SIG-M5 (cell line): ENCODE measurements around the gene DISC1.
"Not testable (repeated sequence)": the region's sequence is repeated elsewhere in the genome, so short reads cannot be mapped to it uniquely, and the experiment has no call there.

Experiments used
- DNase-seq: peaks from one replicate; lab custom pipeline; 2025; lab: John Stamatoyannopoulos, UW

Gene DISC1

DNA sequence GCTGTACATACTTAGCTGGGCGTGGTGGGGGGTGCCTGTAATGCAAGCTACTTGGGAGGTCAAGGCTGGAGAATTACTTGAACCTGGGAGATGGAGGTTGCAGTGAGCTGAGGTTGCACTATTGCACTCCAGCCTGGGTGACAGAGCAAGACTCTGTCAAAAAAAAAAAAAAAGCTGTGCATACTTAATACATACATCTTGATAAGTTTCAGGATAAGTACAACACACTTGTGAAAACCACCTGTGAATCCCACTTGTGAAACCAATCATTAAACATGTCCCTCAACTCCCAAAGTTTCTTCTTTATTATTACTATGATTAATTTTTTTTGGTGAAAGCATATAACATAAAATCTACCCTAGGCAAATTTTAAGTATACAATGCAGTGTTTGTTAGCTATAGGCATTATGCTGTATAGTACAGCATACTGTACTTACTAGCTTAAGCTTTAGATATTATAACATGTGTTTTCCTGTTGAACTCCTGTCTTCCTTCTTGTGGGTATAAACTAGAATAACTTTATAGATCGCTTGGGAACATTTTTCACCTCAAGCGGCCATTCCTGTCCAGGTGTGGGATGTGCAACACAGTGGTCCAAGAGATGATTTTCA is 41.4 kb downstream of the DISC1 start:
- no peak for DNase-seq

DNA sequence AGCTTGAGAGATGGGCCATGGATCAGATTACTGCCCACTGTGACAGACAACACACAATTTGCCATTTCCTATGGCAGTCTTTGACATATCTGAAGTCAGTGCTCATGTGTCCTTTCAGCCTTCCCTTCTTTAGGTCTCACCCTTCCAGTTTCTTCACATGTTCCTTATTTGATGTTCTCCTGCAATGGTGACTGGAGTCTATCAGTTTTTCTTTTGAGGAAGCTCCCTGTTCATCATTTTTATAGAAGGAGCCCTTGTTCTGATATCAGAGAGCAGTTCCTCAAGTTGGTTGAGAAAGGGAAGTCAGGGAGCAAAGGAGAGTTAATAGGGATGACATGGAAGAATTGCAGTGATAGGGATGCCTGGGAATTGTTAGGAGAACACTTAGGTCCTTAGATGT is 42.2 kb downstream of the DISC1 start:
- no peak for DNase-seq

DNA sequence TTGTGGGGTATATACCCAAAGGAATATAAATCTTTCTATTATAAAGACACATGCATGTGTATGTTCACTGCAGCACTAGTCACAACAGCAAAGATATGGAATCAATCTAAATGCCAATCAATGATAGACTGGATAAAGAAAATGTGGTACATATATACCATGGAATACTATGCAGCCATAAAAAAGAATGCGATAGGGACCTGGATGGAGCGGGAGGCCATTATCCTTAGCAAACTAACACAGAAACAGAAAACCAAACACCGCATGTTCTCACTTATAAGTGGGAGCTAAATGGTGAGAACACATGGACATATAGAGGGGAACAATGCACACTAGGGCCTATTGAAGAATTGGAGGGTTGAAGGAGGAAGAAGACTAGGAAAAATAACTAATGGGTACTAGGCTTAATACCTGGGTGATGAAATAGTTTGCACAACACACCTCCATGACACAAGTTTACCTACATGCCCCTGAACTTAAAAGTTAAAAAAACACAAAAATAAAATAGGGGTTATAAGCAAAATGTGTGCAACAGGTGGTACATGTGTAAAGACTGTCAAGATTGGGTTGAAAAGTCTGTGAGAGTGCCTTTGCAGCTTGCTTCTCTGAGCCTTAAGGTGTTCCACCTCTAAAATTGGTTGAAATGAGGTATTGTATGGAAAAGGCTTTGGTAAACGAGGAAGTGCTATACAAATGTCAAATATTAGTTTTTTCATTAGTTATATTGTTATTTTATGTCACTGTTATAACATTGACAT is 43.5 kb downstream of the DISC1 start:
- DNase-seq: not testable (repeated sequence)

DNA sequence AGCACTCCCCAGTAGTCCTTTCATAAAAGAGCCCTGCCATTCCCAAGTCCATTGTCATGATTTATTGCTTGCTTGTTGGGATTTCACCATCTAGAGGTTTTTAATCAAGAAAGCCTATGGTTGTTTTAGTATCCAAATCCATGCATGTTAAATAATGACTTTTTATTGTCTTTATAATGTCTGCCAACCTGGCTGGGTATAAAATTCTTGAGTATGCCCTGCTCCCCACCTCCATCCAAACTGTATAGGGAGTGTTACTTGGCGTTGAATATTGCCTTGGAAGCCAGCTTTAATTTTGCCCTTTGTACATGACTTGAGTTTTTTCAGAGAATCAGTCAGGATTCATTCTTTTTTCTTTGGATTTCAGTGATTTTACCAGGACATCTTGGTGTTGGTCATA is 44.2 kb downstream of the DISC1 start:
- no peak for DNase-seq

DNA sequence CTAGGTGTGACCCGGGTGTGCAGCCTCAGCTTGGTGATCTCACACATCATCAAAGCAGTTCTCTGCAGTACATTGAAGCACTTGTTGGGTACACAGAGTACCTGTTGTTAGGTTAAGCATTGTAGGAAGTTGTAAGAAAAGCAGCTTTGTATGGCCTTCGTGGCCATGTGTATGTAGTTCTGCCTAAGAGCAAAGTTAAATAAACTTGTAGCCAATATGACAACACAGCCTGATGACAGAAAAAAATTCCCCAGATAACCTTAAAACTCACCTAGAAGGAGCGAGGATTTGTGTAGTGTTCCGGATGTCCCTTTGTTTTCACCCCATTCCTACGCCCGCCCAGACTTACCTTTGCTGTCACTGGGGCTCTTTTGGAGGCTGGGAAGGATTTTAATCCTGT is 48.0 kb downstream of the DISC1 start:
- DNase-seq: no peak

DNA sequence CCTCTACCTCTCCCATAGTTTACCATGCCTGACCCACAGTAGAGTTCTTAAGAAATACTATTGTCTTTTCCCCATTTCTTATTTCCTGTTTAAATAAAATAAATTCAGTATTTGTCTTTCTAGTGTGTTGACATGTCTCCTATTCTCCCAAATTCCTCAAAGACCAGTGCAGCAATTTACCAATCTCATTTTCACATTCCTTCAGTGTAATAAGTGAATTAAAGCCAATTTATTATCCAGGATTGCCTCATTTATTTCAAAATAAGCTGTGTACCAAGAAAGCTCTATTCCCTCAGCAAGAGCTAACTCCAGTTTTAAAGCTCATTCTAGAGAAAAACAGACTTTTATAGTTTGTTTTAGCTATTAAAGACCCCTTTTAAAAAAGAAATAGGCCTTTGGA is 49.9 kb downstream of the DISC1 start:
- no peak for DNase-seq

DNA sequence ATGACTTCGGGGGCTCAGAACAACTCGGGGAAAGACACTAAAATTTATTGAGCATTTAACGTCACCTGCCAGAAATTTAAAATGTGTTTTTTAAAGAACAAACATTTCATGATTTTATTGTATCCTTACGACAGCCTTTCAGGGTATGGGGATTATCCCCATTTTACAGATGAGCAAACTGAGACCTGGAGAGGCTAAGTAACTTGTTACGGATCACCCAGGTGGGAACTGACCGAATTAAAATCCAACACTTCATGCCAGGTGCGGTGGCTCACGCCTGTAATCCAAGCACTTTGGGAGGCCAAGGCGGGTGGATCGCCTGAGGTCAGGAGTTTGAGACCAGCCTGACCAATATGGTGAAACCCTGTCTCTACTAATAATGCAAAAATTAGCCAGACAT is 50.9 kb downstream of the DISC1 start:
- DNase-seq: no peak

DNA sequence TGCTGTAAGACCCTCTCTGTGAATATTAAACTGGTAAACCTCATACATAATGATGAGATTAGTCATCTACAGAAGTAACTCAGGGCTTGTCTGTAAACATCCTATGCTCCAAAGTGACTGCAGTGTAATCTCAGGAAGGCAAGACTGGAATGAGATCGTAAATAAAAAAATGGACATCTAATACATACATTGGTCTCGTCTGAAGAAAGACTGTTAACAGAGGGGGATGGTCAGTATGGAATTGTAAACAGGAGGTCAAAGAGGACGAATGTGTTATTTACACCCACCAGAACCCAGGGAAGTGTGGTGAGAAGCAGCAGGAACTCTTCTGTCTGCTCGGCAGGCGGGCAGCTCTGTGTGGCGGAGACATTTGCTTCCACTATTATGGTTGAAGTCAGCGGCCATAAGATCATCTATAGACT is 51.4 kb downstream of the DISC1 start:
- DNase-seq: no peak

DNA sequence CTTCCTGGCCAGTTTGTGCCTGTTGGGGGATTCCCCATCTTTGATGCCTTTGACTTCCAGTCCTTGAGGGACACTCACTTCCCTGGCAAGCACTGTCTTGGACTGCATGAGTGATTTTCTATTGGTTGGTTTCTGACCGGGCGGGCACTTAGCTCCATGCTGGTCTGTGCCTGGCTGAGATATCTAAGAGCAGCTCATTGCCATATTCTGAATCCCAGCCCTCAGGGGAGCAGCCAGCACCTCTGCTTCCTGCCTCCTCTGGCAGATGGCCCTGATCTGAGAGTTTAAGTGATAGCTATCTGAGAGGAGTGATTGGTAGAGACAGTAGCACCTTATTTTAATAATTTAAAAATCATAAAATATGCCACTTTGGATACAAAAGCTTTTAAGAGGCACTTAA is 52.5 kb downstream of the DISC1 start:
- DNase-seq: no peak

DNA sequence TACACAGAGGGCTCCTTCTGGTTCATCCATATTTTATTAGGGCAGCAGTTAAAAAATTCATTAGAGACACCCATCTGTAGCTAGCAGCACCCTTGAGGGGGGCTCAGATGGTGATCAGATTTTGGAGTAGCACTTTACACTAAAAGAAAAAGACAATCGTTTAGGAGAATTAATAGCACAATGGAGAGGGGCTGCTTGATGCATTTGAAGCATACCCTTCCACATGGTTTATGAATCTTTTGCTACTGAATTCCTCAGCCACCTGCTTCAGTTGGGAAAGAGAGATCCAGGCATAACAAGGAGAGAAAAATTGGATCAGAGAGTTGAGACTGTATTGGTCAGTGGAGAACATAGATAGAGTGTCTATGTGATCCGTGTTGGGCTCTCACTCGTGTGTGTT is 54.4 kb downstream of the DISC1 start:
- no peak for DNase-seq

DNA sequence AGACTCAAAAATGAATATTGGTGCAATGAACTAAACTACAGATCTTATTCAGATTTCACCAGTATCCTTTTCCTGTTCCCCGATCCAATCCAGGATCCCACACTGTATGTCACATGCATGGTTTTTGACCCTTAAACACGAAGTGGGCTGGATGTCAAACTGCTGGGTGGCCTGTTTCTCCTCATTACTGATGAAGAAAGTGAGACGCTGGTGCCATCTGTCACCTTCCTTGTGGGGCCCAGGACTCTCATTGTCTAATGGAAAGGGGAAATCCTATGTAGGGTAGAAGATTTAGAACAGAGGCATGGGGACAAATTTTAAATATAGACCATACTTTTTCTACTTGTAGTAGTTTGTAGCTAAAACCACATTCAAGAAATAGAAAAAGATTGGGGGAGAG is 56.2 kb downstream of the DISC1 start:
- DNase-seq: no peak

DNA sequence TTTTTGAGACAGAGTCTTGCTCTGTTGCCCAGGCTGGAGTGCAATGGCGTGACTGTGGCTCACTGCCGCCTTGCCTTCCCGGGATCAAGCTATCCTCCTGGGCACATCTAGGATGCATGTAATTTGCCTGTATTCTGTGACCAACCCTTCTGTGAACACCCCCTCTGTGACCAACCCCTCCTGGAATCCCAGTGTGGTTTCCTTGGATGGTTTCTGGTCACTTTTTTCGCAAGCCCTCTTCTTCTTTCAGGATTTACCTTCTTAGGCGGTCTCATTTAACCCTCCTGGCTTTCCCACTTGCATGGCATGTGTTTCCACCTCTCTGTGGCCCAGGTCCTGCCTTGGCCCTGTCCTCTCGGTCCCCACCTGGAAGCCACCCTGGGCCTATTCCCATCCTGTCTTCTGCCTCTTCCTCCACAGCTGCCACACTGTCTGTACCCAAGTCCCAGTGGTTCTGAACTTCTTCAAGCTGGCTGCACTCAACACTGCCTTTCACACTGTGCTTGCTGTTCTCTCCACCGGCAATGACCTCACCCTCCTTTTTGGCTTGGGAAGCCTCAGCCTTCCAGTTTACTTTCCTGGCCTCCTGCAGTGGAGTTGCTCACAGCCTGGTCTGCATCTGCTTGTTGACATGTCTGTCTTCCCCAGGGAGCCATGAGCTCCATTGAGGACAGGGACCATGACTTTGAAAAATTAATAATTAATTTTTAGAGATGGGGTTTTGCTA is 57.0 kb downstream of the DISC1 start:
- no peak for DNase-seq

DNA sequence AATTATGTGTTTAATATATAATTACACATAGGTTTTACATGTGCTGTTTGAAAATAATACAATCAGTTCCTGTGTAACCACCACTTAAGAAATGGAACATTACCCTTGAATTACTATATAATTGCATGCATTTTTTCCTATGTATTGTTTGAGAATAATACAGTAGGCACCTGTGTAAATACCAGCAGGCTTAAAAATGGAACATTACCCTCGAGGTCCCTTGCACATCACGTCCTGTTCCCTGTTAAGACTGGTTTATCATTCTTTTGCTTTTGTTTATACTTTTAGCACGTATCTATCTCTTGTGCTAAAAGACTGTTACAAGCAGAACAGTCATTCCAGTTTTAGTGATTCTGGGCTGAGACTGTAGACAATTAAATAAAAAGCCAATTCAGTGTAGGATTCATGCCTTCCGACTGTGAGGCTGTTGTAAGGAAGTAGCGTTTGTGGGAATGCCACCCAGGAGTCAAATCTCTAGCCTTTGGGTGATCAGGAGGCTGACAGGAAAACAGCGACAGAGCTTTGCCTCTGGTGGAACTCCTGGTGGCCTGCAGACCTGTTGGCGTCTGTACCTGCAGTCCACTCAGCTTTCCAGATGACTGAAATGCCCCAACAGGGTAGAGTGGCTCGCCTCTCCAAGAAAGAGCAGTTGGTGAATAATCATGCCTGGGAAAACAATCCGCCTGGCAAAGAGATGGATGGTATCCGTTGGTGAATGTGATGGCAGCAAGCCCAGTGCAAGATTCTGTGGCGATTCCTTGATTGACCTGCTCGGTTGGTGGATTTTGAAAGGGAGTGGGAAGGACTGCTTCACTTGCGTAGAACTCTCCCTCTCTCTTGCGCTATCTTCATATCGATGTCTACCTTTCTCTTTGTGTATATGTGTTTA is 58.0 kb downstream of the DISC1 start:
- DNase-seq: no peak

DNA sequence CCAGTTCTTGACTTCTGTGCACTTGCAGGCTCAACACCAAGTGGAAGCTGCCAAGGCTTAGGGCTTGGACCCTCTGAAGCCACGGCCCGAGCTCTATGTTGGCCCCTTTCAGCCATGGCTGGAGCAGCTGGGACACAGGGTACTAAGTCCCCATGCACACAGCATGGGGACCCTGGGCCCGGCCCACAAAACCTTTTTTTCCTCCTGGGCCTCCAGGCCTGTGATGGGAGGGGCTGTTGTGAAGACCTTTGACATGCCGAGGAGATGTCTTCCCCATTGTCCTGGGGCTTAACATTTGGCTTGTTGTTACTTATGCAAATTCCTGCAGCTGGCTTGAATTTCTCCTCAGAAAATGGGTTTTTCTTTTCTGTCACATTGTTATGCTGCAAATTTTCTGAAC is 59.8 kb downstream of the DISC1 start:
- no peak for DNase-seq

DNA sequence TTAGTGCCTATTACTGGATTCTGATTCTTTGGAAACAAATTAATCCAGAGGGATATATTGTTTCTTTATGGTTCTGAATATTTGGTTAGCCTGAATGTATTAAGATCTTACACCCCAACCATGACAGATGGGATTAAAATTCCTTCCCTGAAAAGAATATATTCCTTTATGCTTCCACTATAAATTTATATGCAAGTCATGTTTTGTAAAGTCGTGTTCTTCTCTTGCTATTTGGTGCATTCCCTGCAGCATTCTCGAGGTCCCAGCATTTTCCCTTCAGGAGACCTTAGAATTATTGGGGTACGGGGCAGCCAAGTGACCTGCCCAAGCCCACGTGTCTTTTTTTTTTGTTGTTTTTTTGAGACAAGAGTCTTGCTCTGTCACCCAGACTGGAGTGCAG is 62.4 kb downstream of the DISC1 start:
- no peak for DNase-seq

DNA sequence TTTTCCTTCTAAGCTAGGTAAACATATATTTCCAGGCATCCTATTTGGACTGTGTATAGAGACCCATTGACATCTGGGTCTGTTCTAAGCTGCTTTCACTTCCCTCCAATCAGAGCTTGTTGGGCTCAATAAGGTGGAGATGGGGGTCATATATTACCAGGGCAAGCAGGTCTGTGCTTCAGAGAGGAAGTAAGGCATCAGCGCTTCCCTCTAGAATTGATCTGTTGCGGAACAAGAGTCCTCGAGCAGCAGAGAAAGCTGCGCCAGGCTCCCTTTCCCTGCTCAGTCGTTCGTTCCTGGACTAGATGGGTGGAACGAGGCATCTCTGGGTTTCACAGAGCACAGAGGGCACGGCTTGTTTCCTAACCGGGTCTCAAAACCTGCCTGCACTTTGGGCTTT is 63.5 kb downstream of the DISC1 start:
- no peak for DNase-seq

DNA sequence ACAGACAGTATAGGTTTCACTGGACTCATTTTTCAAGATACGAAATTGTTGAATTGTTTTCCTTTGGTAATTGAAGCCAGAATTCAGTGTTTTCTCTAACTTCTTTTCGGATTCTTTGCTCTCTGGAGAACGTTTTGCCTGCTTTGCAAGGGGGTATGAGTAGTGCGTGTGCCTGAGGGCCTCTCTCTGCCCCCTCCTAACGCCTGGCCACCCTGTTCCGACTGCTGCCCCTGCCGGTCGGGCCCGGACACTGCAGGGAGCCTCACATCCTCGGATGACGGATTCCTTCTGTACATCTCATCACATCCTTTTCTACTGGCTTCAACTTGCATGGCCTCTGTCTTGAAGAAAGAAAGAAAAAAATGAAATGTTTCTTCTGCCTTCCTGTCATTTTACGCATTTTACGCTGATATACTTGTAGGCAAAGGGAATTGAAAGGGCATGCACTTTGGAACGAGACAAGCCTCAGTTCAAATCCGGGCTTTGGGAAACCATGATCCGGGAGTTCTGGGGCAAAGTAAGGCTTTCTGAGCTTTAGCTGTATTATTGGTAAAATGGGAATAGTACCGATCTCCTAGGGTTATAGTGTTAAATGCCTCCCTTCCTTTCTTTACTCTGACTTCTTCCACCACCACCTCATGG is 65.1 kb downstream of the DISC1 start:
- no peak for DNase-seq

DNA sequence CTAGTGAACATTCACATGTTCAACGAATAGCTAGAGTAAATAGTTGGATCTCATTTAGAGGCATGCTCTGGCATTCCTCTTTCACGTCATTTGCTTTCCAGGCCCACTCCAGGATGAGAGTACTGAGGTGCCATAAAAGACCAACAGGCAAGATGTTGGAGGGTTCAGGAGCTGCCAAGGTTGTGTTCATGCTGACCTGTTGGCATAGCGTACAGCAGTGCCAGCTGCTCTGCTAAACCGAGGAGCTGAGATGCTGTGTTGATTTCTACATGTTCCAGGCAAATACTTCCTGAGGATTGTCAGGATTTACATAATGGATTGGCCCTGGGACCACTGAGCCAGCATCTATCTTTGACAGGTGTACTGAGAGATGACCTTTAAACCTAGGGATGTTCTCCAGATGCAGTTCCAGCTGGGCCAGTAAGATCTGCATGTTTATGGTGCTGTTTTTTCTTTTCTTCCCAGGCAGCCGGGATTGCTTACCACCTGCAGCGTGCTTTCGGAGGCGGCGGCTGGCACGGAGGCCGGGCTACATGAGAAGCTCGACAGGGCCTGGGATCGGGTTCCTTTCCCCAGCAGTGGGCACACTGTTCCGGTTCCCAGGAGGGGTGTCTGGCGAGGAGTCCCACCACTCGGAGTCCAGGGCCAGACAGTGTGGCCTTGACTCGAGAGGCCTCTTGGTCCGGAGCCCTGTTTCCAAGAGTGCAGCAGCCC is 66.9 kb downstream of the DISC1 start:
- no peak for DNase-seq

DNA sequence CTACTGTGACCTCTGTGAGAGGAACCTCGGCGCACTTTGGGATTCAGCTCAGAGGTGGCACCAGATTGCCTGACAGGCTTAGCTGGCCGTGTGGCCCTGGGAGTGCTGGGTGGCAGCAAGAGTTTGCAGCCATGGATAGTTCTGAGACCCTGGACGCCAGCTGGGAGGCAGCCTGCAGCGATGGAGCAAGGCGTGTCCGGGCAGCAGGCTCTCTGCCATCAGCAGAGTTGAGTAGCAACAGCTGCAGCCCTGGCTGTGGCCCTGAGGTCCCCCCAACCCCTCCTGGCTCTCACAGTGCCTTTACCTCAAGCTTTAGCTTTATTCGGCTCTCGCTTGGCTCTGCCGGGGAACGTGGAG is 67.5 kb downstream of the DISC1 start:
- no peak for DNase-seq

DNA sequence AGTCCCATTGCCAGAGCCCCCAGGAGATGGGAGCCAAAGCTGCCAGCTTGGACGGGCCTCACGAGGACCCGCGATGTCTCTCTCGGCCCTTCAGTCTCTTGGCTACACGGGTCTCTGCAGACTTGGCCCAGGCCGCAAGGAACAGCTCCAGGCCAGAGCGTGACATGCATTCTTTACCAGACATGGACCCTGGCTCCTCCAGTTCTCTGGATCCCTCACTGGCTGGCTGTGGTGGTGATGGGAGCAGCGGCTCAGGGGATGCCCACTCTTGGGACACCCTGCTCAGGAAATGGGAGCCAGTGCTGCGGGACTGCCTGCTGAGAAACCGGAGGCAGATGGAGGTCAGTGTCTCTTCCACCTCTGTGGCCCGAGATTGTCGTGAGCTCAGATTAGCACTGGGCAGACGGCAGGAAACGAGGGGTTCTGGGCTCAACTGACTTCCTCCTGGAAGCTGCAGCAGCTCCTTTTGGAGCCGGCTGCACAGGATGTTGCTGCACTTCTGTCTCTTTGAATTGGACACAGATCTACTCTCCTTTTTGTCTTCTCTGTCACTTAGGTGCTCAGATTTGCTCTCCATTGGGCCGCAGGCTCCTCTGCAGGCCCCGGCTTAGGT is 68.0 kb downstream of the DISC1 start:
- no peak for DNase-seq
